ENCODE data around the gene ITGA2B.
"Not testable (repeated sequence)": the region's sequence is repeated elsewhere in the genome, so short reads cannot be mapped to it uniquely, and the experiment has no call there.

The ITGA2B gene

DNA sequence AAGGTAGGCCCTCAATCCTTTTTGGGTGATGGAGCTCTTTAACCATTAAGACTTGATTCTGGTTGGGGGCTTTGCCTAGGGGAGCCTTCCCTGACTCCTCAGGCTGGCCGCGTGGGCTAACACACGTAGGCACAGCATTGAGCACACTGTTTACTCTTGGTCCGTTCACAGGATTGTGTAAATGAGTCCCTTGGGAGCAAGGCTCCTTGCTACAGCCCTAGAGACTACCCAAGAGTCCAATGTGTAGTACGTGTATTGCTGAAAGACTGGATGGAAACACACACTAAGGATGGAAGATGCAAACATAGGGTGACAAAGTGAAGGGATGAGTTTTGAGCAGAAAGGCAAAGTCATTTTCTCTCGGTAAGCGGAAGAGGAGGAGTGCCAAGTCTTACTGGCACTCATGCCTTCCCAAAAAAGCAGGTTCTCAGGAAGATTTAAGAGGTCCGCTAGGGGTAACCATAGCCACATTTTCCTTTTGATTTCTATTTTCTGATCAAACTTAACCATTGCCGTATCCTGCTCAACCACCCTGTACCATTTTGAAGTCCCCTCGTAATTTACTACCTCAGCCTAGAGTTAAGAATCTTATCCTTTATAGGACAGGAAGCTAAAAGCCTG lies 911 bp upstream of the ITGA2B start:
- DNase-seq, result no peak

DNA sequence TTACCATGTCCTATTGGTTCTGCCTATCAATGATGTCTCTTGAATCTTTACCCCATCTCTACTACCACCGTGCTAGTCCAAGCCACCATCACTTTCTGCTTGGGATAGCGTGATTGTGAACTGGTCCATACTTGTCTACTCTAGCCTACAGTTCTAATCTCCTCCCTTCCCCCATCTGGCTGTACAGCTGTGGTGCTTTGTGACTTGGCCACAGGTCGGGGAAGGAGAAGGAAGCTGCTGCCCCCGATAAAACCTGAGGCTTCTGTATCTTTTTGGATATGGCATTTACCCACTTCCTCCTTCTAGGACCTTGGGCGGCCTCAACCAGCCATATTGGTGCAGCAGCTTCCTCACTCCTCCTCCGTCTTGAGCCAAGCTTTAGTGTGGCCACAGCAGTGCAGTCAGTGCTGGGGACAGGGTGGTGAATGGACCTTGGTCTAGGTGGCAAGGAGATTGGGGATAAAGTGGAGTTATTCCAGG lies 314 bp upstream of the ITGA2B start:
- DNase-seq, result no peak

DNA sequence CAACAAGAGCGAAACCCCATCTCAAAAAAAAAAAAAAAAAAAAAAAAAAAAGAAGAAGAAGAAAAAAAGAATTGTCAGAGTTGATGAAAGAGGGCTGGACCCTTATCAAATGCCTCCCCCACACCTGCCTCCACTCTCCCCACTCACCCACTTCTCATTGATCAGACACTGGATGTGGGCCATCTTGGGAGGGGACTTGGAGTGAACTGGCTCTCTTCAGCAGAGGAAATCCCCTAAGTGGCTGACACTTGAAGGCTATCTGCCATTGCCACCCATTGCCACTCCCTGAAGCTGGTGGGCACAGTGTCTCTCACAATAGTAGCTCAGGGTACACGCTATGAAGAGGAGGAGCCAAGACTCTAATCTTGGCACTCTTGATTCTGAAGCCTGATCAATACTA lies 1.6 kb downstream of the ITGA2B start:
- DNase-seq, result no peak

DNA sequence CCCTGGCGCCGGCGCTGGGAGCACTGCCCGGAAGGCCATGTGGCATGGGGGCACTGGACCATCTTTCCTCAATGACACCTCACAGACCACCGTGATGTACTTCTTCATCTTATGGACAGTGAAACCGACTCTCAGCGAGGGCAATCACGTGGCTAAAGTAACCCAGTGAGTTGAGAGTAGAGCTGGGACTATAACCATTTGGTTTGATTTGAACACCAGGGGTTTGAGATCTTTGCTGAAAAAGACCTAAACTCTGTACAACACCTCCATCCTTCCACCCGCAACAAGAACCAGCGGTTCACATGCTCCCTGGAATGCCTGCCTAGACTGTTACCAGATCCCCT lies 3.3 kb downstream of the ITGA2B start:
- peak; percentile 14 for DNase-seq

DNA sequence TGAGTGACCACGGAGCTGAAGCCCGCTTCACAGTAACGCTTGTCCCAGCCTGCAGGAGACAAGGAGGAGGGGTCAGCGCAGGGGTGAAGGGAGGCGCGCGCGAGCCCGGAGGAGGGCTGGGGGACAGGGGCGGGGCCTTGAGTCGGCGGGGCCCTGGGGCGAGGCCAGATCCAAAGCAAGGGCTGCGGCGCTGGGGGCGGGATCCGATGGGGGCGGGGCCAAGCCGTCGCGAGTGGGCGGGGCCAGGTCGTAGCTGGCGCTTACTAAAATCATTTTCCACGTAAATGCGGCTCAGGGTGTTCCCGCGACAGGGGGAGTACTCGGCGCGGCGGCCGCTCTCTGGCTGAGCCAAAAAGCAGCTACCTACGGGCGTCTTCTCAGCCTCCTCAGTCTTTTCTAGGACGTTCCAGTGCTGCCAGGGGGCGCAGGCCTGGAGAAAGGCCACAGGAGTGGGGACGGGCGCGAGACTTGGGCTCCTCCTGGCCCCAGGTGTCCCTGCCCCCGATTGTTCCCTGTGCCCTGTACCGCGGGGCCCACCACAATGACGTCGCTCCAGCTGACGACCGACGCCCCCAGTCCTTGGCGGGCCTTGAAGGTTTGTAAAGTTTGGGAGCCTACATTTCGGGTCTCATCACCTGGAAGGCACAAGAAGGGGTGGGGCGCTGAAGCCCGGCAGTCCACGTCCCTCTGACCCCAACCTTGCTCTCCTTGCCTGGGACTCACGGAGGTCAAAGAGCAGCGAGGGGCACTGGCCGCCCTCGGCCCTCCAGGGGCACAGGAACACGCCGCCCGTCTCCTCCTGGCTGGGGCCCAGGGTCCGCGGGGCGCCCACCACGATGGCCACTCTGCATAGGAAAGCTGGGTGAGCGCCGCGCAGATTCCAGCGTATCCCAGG lies 3.9 kb downstream of the ITGA2B start:
- DNase-seq, result peak; percentile 76

DNA sequence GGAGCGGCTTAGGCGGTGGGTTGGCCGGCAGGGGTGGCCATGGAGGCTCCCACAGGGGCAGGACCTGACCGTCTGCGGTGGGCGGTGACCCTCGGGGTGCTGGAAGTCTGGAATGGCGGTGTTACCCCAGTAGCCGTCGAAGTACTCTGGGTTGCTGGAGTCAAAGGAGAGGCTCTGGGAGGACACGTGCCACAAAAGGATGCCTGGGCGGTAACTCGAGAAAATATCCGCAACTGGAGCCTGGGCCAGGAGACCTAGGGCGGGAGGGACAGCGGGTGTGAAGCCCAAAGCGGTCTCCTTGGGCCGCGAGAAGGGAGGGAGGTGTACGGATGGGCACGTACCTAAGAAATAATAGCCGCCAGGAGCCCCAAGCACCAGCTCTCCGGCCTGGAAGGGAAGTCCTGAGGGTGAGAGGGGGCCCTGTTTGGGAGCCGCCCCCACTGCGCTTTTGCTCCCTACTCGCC lies 4.6 kb downstream of the ITGA2B start:
- DNase-seq, result no peak

DNA sequence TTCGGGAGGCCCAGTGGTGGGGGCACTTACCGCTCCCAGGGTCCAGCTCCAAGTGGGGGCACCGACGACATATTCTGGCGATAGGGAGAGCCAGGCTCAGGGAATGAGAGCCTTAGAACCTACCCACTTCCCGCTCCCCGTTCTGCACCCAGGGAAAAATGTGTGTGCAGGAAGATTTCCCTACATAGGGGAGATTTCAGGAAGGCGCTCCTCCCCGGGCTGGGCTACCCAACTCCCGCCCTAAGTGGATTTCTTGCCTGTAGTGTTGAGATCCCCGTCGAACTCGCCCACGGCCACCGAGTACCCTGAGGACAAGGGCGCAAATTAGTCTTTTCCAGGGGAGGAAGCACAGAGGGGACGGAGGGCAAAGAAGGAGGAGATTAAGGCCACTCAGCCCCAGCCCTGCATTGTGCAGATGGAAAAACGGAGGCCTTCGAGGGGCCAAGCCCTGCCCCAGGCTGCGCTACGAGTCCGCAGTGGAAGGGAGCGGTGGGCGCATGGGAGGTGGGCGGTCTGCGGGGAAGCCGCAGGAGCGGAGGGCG lies 5.1 kb downstream of the ITGA2B start:
- DNase-seq, result no peak

DNA sequence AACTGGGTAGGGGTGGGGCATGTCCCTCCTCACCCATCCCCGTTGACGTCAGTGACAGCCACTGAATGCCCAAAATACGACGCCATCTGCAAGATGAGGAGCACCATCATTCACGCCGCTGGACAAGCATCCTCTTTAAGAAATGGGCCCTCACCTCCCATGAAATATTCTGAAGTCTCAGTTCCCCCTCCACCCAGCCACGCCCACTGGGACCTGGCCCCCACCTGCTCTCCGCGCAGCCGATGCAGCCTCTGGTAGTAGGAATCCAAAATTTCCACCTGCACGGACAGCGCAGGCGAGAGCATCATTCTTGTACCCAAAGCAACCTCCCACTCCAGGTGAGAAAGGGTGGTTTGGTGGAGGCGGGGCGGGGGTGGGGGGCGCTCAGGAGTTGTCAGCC lies 5.6 kb downstream of the ITGA2B start:
- DNase-seq, result no peak

DNA sequence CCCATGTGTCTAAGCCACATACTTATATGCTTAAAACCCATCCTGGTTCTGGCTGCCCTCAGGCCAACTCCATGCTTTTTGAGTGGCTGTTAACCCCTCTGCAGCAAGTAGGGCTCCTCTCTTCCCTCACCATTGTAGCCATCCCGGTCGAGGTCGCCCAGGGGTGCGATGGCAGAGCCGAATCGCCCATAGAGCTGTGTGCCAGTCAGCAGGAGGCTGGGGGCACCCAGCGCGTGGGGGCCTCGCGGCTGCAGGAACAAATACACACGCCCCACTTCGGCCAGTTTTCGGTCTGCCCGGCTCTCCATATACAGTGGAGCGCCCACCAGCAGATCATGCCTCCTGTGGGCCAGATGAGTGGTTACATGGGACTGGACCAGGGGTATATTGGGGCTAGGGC lies 6.1 kb downstream of the ITGA2B start:
- no peak for DNase-seq

DNA sequence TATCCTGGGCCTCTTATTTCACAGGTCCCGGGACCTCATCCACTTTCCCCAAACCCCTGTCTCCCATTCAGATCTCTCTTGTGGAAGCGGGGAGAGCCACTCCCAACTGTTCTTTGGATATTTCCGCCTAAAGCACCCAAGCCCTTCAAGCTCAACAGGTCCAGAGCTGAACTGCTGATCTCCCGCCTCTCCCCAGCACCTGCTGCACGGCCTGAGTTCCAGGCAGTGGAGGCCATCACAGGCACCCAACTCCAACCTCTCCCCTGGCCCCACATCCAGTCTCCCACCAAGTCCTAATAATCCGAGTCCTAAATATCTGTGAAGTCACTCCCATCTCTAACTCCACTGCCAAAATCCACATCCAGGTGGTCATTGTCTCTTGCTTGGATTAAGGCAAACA lies 6.5 kb downstream of the ITGA2B start:
- no peak for DNase-seq

DNA sequence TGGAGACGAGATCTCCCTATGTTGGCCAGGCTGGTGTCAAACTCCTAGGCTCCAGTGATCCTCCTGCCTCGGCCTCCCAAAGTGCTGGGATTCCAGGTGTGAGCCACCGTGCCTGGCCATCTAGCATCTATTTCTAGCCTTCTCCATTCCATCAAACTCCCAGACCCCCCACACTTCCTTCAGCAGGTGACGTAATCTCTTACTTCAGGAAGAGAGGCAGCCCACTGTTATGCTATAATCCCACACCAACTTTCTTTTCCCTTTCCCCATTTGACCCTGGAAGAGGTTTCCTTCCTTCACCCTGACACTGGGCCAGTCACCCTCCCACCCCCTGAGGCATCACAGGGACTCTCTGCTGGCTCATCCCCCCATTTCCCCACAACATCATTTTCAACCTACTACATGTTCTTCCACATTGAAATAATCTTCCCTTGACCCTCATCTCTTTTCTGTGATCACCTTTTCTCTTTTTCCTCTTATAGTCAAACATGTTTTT lies 7.6 kb downstream of the ITGA2B start:
- no peak for DNase-seq

DNA sequence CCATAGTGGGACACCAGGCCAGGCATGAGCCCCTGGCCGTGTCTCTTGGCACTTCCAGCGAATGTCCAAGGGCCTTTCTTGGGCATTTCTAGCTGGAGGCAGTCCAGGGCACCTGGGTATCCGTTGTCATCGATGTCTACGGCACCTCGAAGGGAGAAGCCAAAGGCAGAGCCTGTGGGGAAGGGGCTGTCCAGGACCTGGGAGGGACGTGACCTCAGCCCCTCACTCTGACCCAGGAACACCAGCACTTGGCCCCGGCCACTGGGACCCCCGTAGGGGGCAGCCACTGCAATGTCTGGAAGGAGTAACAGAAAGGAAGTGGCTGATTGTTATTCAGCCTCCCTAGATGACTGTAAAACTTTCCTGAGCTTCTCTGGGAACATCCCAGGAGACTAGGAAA lies 8.7 kb downstream of the ITGA2B start:
- DNase-seq, result no peak

DNA sequence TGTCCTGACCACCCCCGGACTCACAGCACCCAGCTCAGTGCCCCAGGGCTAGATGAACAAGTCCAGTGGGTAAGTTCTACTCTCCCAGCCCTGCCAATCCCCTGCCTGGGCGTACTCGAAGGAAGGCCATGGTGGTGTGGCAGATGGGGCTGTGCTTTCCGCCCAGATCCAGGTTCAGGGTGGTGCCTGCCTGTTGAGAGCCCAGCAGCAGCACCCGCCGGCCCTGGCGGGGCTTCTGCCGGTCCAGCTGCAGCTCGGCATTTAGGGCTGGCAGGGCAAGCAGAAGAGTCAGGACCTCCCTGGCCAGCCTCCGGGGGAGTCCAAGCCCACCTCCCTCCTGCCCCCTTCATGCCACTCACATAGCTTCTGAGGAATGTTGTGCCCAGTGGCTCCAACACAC lies 9.6 kb downstream of the ITGA2B start:
- no peak for DNase-seq

DNA sequence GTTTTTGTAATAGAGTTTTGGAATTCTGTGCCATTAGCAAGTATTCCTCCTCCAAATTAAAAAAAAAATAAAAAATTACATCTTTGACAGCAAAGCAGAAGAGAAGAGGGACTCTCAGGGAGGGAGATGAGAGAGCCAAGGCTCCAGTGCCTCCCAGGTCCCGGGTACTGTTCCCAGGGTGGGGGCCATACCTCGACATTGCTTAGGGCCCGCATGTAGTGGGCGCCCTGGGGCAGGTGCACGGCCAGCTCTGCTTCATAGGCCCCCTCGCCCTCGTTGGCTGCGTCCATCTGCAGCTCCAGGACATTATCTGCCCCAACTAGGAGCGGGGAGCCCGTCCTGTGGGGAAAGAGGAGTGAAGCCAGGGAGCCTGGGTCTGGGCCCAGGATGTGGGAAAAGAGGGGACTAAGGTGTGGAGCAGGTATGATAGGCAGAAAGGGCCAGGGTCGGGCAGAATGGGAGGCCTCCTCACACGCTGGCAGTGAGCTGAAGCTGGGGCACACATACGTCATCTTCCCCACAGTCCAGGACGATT lies 11.2 kb downstream of the ITGA2B start:
- no peak for DNase-seq

DNA sequence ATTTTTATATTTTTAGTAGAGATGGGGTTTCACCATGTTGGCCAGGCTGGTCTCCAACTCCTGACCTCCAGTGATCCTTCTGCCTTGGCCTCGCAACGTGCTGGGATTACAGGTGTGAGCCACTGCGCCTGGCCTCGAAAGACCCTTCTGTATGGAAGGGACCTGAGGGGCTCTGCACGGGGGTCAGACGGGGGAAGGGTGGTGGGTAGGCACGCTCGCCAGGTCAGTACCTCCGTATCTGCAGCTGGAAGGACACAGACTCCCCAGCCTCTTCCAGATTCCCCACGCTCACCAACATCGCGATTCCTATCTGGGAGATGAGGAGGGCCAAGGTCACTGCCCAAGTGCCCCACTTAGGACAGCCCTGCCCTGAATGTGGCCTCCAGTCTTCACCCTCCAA lies 12.7 kb downstream of the ITGA2B start:
- no peak for DNase-seq

DNA sequence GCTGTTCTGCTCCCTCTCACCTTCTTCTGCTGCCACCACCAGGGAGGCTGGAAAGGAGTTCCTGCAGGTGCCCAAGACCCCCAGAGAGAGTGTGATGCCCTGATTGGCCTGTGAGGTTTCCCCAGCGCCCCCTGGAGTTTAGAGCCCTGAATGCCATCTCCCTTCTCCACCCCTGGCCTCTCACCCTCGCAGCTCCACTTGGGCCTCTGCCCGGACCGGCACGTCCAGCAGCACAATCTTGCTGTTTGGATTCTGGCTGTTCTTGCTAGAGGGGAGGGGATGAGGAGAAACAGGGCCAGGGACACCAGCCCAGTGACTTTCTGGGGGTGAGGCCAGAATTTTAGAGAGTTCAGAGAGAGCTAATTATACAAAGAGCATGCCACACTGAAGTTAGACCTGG lies 13.3 kb downstream of the ITGA2B start:
- DNase-seq, result no peak

DNA sequence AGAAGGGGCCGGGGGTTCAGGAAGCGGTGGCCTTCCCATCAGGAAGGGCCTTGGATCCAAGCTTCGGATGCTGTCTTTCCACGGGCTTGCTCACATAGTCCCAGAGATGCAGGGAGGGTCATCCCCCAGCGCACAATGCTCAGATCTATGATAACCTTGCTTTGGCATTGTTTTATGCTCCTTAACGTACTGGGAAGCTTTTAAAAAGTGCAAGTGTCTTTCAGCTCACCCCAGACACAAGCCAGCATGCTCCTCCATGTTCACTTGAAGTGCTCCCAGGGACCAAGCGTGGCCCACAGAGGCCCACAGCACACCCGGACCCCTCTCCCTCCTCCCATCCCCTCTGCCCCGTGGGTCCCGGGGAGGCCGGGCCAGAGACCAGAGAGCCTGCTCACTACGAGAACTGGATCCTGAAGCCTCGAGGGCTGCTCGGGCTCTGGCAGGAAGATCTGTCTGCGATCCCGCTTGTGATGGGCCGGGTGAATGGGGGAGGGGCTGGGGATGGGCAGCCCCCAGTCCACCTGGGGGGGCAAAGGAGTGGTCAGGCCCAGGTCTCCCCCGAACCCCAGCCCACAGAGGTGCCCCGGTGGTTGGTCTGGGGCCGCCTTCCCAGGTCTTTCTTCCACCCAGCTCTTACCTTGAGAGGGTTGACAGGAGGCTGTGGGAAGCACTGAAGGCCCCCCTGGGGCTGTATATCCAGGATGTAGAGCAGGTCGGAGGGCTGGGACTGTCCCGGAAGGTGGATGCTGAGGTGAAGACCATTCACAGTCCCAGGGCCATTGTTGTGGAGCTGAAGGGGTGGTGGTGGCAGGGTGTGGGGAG lies 14.0 kb downstream of the ITGA2B start:
- DNase-seq, result no peak

DNA sequence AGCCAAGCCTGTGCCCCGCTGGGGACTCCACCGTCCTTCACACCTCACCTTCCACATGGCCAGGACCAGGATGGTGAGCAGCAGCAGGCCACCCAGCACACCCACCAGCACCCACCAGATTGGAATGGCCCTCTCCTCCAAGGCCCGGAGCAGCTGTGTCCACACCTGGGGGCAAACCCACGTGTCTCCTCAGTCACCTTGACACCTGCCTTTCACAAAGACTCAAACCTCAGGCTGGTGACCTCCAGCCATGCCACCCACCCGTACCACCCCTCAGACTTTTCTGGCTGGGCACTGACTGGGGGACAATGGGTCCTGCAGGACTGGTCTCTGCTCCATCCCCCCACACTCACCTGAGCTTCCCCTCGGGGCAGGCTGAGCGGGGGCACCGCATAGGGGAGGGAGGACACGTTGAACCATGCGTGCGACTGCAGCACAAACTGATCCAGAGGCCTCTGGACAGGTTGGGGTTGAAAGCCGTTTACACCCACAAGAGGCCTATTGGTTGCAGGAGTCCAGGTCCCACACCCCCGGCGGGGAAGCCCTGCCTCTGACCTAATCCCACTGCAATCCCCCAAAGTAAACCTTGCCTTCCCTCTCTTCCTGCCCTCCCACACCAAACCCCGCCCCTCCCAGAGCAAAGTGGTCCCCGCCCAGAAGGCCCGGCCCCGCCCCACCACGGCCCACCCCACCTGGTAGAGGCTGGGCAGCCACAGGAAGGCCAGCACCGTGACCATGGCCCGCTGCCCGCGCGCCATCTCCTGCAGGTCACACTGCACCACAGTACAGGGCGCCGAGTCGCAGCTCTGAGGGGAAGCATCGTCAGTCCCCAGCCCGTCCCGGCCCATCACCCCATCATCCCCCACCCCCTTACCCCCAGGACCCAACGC lies 14.9 kb downstream of the ITGA2B start:
- DNase-seq, result no peak

DNA sequence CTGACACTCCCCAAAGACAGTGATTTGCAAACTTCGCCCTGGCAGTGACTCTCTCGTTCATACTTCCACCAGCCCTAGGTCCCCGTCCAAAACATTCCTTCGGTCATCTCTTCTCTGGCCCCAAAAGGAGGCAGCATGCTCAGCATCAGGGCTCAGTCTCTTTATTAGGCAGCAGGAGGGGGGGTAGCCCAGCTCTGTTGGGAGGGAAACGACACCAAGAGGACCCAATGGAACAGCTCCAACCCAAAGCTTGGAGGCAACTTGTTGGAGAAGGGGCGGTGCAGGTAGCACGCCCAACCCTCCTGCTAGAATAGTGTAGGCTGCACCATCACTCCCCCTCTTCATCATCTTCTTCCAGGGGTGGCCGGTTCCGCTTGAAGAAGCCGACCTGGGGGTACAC lies 17.4 kb downstream of the ITGA2B start:
- no peak for DNase-seq

DNA sequence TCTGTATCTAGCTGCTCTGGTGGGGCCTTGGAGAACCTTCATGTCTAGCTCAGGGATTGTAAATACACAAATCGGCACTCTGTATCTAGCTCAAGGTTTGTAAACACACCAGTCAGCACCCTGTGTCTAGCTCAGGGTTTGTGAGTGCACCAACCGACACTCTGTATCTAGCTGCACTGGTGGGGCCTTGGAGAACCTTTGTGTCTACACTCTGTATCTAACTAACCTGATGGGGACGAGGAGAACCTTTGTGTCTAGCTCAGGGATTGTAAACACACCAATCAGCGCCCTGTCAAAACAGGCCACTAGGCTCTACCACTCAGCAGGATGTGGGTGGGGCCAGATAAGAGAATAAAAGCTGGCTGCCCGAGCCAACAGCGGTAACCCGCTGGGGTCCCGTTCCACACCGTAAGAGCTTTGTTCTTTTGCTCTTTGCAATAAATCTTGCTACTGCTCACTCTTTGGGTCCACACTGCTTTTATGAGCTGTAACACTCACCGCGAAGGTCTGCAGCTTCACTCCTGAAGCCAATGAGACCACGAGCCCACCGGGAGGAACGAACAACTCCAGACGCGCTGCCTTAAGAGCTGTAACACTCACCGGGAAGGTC lies 19.9 kb downstream of the ITGA2B start:
- DNase-seq, result not testable (repeated sequence)

All from NCI-H1105 treated with DMSO at 0.1 percent for 48 hours (cell line).